ENCODE measurements around the gene LNPK.
A peak's percentile ranks its signal among the peaks of the same experiment; 100 is the strongest.
"Not testable (repeated sequence)": the region's sequence is repeated elsewhere in the genome, so short reads cannot be mapped to it uniquely, and the experiment has no call there.

LNPK gene

DNA sequence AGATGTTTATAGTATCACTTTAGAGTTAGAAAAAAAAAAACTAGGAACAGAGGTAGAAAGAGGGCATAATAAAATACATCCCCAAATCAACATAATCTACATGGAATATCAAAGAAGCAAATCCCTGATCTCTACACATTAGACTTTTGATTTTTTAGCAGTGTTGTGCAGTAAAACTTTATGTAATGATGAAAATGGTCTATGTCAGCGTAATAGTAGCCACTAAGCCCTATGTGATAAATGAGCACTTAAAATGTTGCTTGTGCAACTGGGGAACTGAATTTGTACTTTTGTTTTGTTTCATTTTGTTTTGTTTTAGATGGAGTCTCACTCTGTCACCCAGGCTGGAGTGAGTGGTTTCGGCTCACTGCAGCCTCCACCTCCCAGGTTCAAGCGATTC, 36.3 kb downstream of the LNPK start:
- H3K4me3 ChIP-seq (ENCODE audit: low read length) = no peak overlapping the region
- no peak overlapping the region for H2AFZ ChIP-seq (ENCODE audit: low read length)
- H3F3A ChIP-seq (ENCODE audit: insufficient read depth, low read length) = no peaks in the 10 kb centered on the region
- no peaks in the 10 kb centered on the region for H3K9me2 ChIP-seq (replicated peaks; ENCODE audit: insufficient read depth, low read length)
- no peaks in the 10 kb centered on the region for H3K4me1 ChIP-seq (ENCODE audit: low read length)
- H3K36me3 ChIP-seq (replicated peaks; ENCODE audit: insufficient read depth, low read length) = peaks cover 10% of the 10 kb centered on the region; the same call in 1 of the 2 replicates
- H3K9me3 ChIP-seq (replicated peaks; ENCODE audit: insufficient read depth, low read length) = no peaks in the 10 kb centered on the region
- no peak overlapping the region for H3K4me2 ChIP-seq (ENCODE audit: low read depth, low read length)
- no peak overlapping the region for H3K9ac ChIP-seq (ENCODE audit: low read length)
- H3K79me2 ChIP-seq (ENCODE audit: low read length) = no peaks in the 10 kb centered on the region
- DNase-seq = no peak
- TF ChIP-seq EZH2 (optimal IDR thresholded peaks at IDR 0.05; ENCODE audit: low read depth, low read length) (no peak), EZH2phosphoT487 (IDR thresholded peaks at IDR 0.05; ENCODE audit: low read length) (no peak)
- TF ChIP-seq, protein P1, sequence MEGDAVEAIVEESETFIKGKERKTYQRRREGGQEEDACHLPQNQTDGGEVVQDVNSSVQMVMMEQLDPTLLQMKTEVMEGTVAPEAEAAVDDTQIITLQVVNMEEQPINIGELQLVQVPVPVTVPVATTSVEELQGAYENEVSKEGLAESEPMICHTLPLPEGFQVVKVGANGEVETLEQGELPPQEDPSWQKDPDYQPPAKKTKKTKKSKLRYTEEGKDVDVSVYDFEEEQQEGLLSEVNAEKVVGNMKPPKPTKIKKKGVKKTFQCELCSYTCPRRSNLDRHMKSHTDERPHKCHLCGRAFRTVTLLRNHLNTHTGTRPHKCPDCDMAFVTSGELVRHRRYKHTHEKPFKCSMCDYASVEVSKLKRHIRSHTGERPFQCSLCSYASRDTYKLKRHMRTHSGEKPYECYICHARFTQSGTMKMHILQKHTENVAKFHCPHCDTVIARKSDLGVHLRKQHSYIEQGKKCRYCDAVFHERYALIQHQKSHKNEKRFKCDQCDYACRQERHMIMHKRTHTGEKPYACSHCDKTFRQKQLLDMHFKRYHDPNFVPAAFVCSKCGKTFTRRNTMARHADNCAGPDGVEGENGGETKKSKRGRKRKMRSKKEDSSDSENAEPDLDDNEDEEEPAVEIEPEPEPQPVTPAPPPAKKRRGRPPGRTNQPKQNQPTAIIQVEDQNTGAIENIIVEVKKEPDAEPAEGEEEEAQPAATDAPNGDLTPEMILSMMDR (IDR thresholded peaks at IDR 0.05; ENCODE audit: low read length) = no peak
- H3K27ac ChIP-seq (ENCODE audit: low read length) = no peak overlapping the region
- H3K27me3 ChIP-seq (replicated peaks; ENCODE audit: insufficient read depth, low read length) = no peaks in the 10 kb centered on the region
- H4K20me1 ChIP-seq (ENCODE audit: insufficient read depth, low read length) = no peaks in the 10 kb centered on the region; the same call in 1 of the 2 replicates

DNA sequence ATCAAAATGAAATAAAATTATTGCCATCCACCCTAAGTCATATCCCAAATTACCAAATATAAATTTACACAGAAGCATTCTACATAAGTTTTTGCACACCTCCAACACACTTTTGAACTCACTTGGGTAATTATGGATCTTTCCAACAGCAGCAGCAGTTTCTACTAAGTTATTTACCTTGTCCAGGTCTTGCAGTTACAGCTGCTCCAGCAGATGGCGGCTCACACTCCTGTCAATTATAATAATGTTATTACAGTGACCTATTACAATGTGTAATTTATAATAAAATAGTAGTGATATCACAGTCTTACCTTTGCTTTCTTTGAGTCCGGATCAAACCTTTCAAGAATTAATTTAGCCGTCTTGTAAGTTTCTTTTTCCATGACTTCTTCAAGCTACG, 37.9 kb downstream of the LNPK start:
- no peak for TF ChIP-seq EZH2phosphoT487 (IDR thresholded peaks at IDR 0.05; ENCODE audit: low read length)
- TF ChIP-seq, protein P1 (IDR thresholded peaks at IDR 0.05; ENCODE audit: low read length) = 0 out of 2 replicates have a peak, but pooled peaks have one; percentile 14
- no peak for TF ChIP-seq EZH2 (optimal IDR thresholded peaks at IDR 0.05; ENCODE audit: low read depth, low read length)
- Histone ChIP-seq H3K79me2 (ENCODE audit: low read length) (no peaks in the 10 kb centered on the region), H3K27me3 (replicated peaks; ENCODE audit: insufficient read depth, low read length) (no peaks in the 10 kb centered on the region), H3K9ac (ENCODE audit: low read length) (no peak overlapping the region), H3K9me3 (replicated peaks; ENCODE audit: insufficient read depth, low read length) (no peaks in the 10 kb centered on the region), H3F3A (ENCODE audit: insufficient read depth, low read length) (no peaks in the 10 kb centered on the region), H3K4me1 (ENCODE audit: low read length) (no peaks in the 10 kb centered on the region), H2AFZ (ENCODE audit: low read length) (no peak overlapping the region), H3K4me2 (ENCODE audit: low read depth, low read length) (no peak overlapping the region), H4K20me1 (ENCODE audit: insufficient read depth, low read length) (no peaks in the 10 kb centered on the region; the same call in 1 of the 2 replicates), H3K9me2 (replicated peaks; ENCODE audit: insufficient read depth, low read length) (no peaks in the 10 kb centered on the region), H3K36me3 (replicated peaks; ENCODE audit: insufficient read depth, low read length) (peaks cover 10% of the 10 kb centered on the region; the same call in 1 of the 2 replicates), H3K4me3 (ENCODE audit: low read length) (no peak overlapping the region), H3K27ac (ENCODE audit: low read length) (no peak overlapping the region)
- no peak for DNase-seq

DNA sequence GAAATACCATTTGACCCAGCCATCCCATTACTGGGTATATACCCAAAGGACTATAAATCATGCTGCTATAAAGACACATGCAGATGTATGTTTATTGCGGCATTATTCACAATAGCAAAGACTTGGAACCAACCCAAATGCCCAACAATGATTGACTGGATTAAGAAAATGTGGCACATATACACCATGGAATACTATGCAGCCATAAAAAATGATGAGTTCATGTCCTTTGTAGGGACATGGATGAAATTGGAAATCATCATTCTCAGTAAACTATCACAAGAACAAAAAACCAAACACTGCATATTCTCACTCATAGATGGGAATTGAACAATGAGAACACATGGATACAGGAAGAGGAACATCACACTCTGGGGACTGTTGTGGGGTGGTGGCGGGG, 38.9 kb downstream of the LNPK start:
- not testable (repeated sequence) for H3K4me2 ChIP-seq (ENCODE audit: low read depth, low read length); H3K9ac ChIP-seq (ENCODE audit: low read length); H3K4me1 ChIP-seq (ENCODE audit: low read length); H3K79me2 ChIP-seq (ENCODE audit: low read length); H3K9me3 ChIP-seq (replicated peaks; ENCODE audit: insufficient read depth, low read length); DNase-seq; H3K27ac ChIP-seq (ENCODE audit: low read length); H3K36me3 ChIP-seq (replicated peaks; ENCODE audit: insufficient read depth, low read length); H3K9me2 ChIP-seq (replicated peaks; ENCODE audit: insufficient read depth, low read length); H3K4me3 ChIP-seq (ENCODE audit: low read length); H3K27me3 ChIP-seq (replicated peaks; ENCODE audit: insufficient read depth, low read length); H3F3A ChIP-seq (ENCODE audit: insufficient read depth, low read length); H2AFZ ChIP-seq (ENCODE audit: low read length); H4K20me1 ChIP-seq (ENCODE audit: insufficient read depth, low read length)

- Histone ChIP-seq H3K36me3 (replicated peaks; ENCODE audit: insufficient read depth, low read length) (no peaks in the 10 kb centered on the region; the same call in 1 of the 2 replicates), H3K79me2 (ENCODE audit: low read length) (no peaks in the 10 kb centered on the region), H2AFZ (ENCODE audit: low read length) (no peak overlapping the region), H3K9me3 (replicated peaks; ENCODE audit: insufficient read depth, low read length) (no peaks in the 10 kb centered on the region), H3K4me1 (ENCODE audit: low read length) (no peaks in the 10 kb centered on the region), H3K4me3 (ENCODE audit: low read length) (no peak overlapping the region), H3K9ac (ENCODE audit: low read length) (no peak overlapping the region), H3K9me2 (replicated peaks; ENCODE audit: insufficient read depth, low read length) (no peaks in the 10 kb centered on the region), H4K20me1 (ENCODE audit: insufficient read depth, low read length) (no peaks in the 10 kb centered on the region), H3K27ac (ENCODE audit: low read length) (no peak overlapping the region), H3K4me2 (ENCODE audit: low read depth, low read length) (no peak overlapping the region), H3K27me3 (replicated peaks; ENCODE audit: insufficient read depth, low read length) (no peaks in the 10 kb centered on the region), H3F3A (ENCODE audit: insufficient read depth, low read length) (no peaks in the 10 kb centered on the region)
- TF ChIP-seq, protein P1 (IDR thresholded peaks at IDR 0.05; ENCODE audit: low read length) = no peak
- TF ChIP-seq EZH2phosphoT487 (IDR thresholded peaks at IDR 0.05; ENCODE audit: low read length) = no peak
- no peak for TF ChIP-seq EZH2 (optimal IDR thresholded peaks at IDR 0.05; ENCODE audit: low read depth, low read length)
- no peak for DNase-seq
These were observed 44.2 kb downstream of the LNPK start for GRCh38 chr2:175957845-175958244.
